Measurements from ENCODE around the gene RNU5D-1. TPM values are rescaled to one million over a fixed set of nuclear protein-coding genes. Genes with fewer than 3 reads are reported as not detected.

The RNU5D-1 gene
- total and polyA plus RNA-seq, 10 of the 15 experiments (the other 5 are each of a cell fraction or from before 2014, with no cell fraction given) = not detected

GRCh38 chr1:44735992-44736391, 5.0 kb upstream of the RNU5D-1 start (continued):
- no peak for TF ChIP-seq RCOR1 (conservative IDR thresholded peaks at IDR 0.05; ENCODE audit: low read depth, low read length)

GRCh38 chr1:44733784-44734183, 2.8 kb upstream of the RNU5D-1 start:
- H4K20me1 ChIP-seq (ENCODE audit: control insufficient read depth, insufficient read depth) = no peaks in the 10 kb centered on the region
- no peak overlapping the region for H2AFZ ChIP-seq (ENCODE audit: control insufficient read depth, low read depth, low read length)
- 48% methylated on average over 1 of the region's 1 CpG for whole genome bisulfite sequencing (ENCODE audit: insufficient coverage, insufficient replicate concordance, low lambda C conversion rate, missing lambda C conversion rate)
- ChIA-PET POLR2A (interaction anchor here (1.0 to 6.6 kb wide), 2 partner anchors 15 to 66 kb away, joined by 5 to 110 read pairs; partner anchors contain the start of gene PLK3), SMC1A (ENCODE audit: uncharacterized antibody, unreplicated experiment) (interaction anchor here (0.7 to 7.8 kb wide), 5 partner anchors 10 to 273 kb away, joined by 3 to 73 read pairs (median 7); no protein-coding TSS in a partner anchor), RAD21 (ENCODE audit: unreplicated experiment) (no interaction called here), CTCF (interaction anchor here (1.5 to 8.9 kb wide), 3 partner anchors 14 to 51 kb away, joined by 3 to 175 read pairs (median 40); no protein-coding TSS in a partner anchor)
- H3K9me3 ChIP-seq (replicated peaks; ENCODE audit: control insufficient read depth, insufficient read depth, low read length) = no peaks in the 10 kb centered on the region
- H3K27me3 ChIP-seq (replicated peaks in 1 of 2; ENCODE audit: control insufficient read depth in 2 of 2, insufficient read depth in 2 of 2, low read length in 1 of 2) = no peaks in the 10 kb centered on the region
- no peak overlapping the region for H3K4me3 ChIP-seq
- FAIRE-seq (no peak), ATAC-seq (no peak), DNase-seq (ENCODE audit: low read depth, low spot score) (no peak)
- no peaks in the 10 kb centered on the region for H3K36me3 ChIP-seq (ENCODE audit: control insufficient read depth in 2 of 2, insufficient read depth in 2 of 2, low read length in 1 of 2)
- intact Hi-C loops (cut with micrococcal nuclease; ENCODE audit: unreplicated experiment) = loop anchor here (5.0 kb wide), 1 partner anchor 279 kb away; the partner anchor contains the start of genes HECTD3 and UROD
- H3K79me2 ChIP-seq (ENCODE audit: control insufficient read depth, insufficient read depth, low read length) = no peaks in the 10 kb centered on the region
- BruUV-seq (replicated peaks) = no TSS peak
- H3K27ac ChIP-seq (ENCODE audit: control insufficient read depth, insufficient read depth) = no peak overlapping the region
- peaks cover 14% of the 10 kb centered on the region for H3K4me1 ChIP-seq (ENCODE audit: control insufficient read depth, insufficient read depth, low read length)
- no peak overlapping the region for H3K9ac ChIP-seq (ENCODE audit: control insufficient read depth, insufficient read depth, low read length)
- no peak overlapping the region for H3K4me2 ChIP-seq (ENCODE audit: control insufficient read depth, insufficient read depth)
- in situ Hi-C loops (cut with MboI) = loop anchor here (5.0 to 10.0 kb wide), 2 partner anchors 74 to 761 kb away; partner anchors contain the start of genes BTBD19, DYNLT4 and TESK2
- no peak for TF ChIP-seq NR2C1 (IDR thresholded peaks at IDR 0.05)
- no peak for TF ChIP-seq SREBF2 (IDR thresholded peaks at IDR 0.05; ENCODE audit: low read length)
- TF ChIP-seq PAX5 (IDR thresholded peaks at IDR 0.05; ENCODE audit: borderline replicate concordance, low read depth, low read length) = no peak
- no peak for TF ChIP-seq NFYA (IDR thresholded peaks at IDR 0.05; ENCODE audit: borderline replicate concordance, low read depth, low read length)
- no peak for TF ChIP-seq EGR1 (IDR thresholded peaks at IDR 0.05; ENCODE audit: borderline replicate concordance in 1 of 2, low read depth in 2 of 2, low read length in 2 of 2)
- no peak for TF ChIP-seq IRF4 (IDR thresholded peaks at IDR 0.05; ENCODE audit: low read depth, low read length)
- no peak for TF ChIP-seq CBX5 (IDR thresholded peaks at IDR 0.05; ENCODE audit: low read depth)
- no peak for TF ChIP-seq E4F1 (IDR thresholded peaks at IDR 0.05; ENCODE audit: borderline replicate concordance, partially characterized antibody)
- no peak for TF ChIP-seq PBX3 (IDR thresholded peaks at IDR 0.05; ENCODE audit: insufficient replicate concordance, low read depth, low read length)
- no peak for TF ChIP-seq CREM (IDR thresholded peaks at IDR 0.05; ENCODE audit: low read depth)
- no peak for TF ChIP-seq SMC3 (IDR thresholded peaks at IDR 0.05; ENCODE audit: borderline replicate concordance, low read length)
- no peak for TF ChIP-seq FOXM1 (IDR thresholded peaks at IDR 0.05; ENCODE audit: low read depth, low read length)
- no peak for TF ChIP-seq ZNF274 (IDR thresholded peaks at IDR 0.05; ENCODE audit: insufficient read depth, insufficient read length)
- TF ChIP-seq EZH2 (IDR thresholded peaks at IDR 0.05; ENCODE audit: borderline replicate concordance, control insufficient read depth, low read depth, low read length) = no peak
- no peak for TF ChIP-seq CHD4 (IDR thresholded peaks at IDR 0.05)
- TF ChIP-seq NFYB (IDR thresholded peaks at IDR 0.05; ENCODE audit: insufficient read depth, low read depth, low read length) = no peak
- no peak for TF ChIP-seq ZNF24 (IDR thresholded peaks at IDR 0.05)
- TF ChIP-seq ASH2L (IDR thresholded peaks at IDR 0.05; ENCODE audit: borderline replicate concordance, low read depth) = no peak
